HEK293 (cell line): Measurements from ENCODE around the gene RSBN1L.
A peak's percentile ranks its signal among the peaks of the same experiment; 100 is the strongest.

Experiments used
- CTCF ChIA-PET: fragments of 350-600 bp; formaldehyde crosslinking; extraction: SDS; loops from one replicate; lab custom pipeline; 2021; ENCODE audit warnings: antibody characterized with exemption; lab: Yijun Ruan, JAX
- POLR2A ChIA-PET: fragments of 300-600 bp; formaldehyde crosslinking; extraction: SDS; loops from one replicate; lab custom pipeline; 2020; ENCODE audit warnings: antibody characterized with exemption, inconsistent platforms; lab: Yijun Ruan, JAX
- H3K27ac ChIP-seq: fragments of 200-500 bp; sonication (Bioruptor generic); 2 replicates; pipeline ENCODE4 v1.5.1; 2014; ENCODE audit warnings: low read depth, low read length, control low read depth, inconsistent platforms; ENCODE audit errors: extremely low read depth
- H3K36me3 ChIP-seq, 2 experiments: fragments of 200-500 bp in 1 of 2; sonication (Bioruptor generic) in 1 of 2; 1 replicate in 1 of 2; 2 replicates in 1 of 2; pipeline ENCODE4 v1.5.1; 2014 to 2017; ENCODE audit warnings: inconsistent platforms in 2 of 2, low read length in 2 of 2; ENCODE audit not compliant: control insufficient read depth in 2 of 2, insufficient read depth in 1 of 2
- H3K4me1 ChIP-seq: fragments of 200-500 bp; sonication (Bioruptor generic); 2 replicates; pipeline ENCODE4 v1.5.1; 2014; ENCODE audit warnings: mild to moderate bottlenecking, low read length, inconsistent platforms; ENCODE audit not compliant: control insufficient read depth, insufficient read depth
- H3K4me3 ChIP-seq: 2 replicates; pipeline ENCODE4 v1.5.1; 2011; ENCODE audit warnings: low read depth, mild to moderate bottlenecking, control low read depth, low read length, moderate library complexity
- H3K9me3 ChIP-seq: fragments of 200-500 bp; sonication (Bioruptor generic); 2 replicates; pipeline ENCODE4 v1.5.1; 2014; ENCODE audit warnings: low read depth, low read length, inconsistent platforms; ENCODE audit not compliant: control insufficient read depth, insufficient read depth
- BCL11B ChIP-seq: fragments of 450-650 bp; formaldehyde crosslinking; IDR thresholded peaks from 2 replicates; pipeline ENCODE4 v1.5.1; 2016; ENCODE audit warnings: low read depth, missing biosample characterization, missing genetic modification characterization
- KLF16 ChIP-seq: fragments of 450-650 bp; formaldehyde crosslinking; IDR thresholded peaks from 2 replicates; pipeline ENCODE4 v1.5.1; 2017; ENCODE audit warnings: missing biosample characterization, missing genetic modification characterization
- KLF8 ChIP-seq: fragments of 450-650 bp; formaldehyde crosslinking; IDR thresholded peaks from 2 replicates; pipeline ENCODE4 v1.5.1; 2016; ENCODE audit warnings: missing biosample characterization, missing genetic modification characterization
- KLF9 ChIP-seq: fragments of 450-650 bp; formaldehyde crosslinking; IDR thresholded peaks from 2 replicates; pipeline ENCODE4 v1.5.1; 2016; ENCODE audit warnings: missing biosample characterization, missing genetic modification characterization, low read depth
- MEIS1 ChIP-seq: sonication (generic); formaldehyde crosslinking; IDR thresholded peaks from 2 replicates; pipeline ENCODE4 v1.8.1; 2022; ENCODE audit warnings: missing genetic modification reagents, mild to moderate bottlenecking, borderline replicate concordance
- SP2 ChIP-seq: fragments of 450-650 bp; formaldehyde crosslinking; IDR thresholded peaks from 2 replicates; pipeline ENCODE4 v1.5.1; 2016; ENCODE audit warnings: missing biosample characterization, missing genetic modification characterization
- SP3 ChIP-seq: fragments of 450-650 bp; formaldehyde crosslinking; IDR thresholded peaks from 2 replicates; pipeline ENCODE4 v1.5.1; 2016; ENCODE audit warnings: missing biosample characterization, missing genetic modification characterization
- YY1 ChIP-seq: fragments of 450-650 bp; formaldehyde crosslinking; IDR thresholded peaks from 2 replicates; pipeline ENCODE4 v1.5.1; 2018; ENCODE audit warnings: missing biosample characterization, missing genetic modification characterization
- YY2 ChIP-seq: fragments of 450-650 bp; formaldehyde crosslinking; IDR thresholded peaks from 2 replicates; pipeline ENCODE4 v1.5.1; 2016; ENCODE audit warnings: missing biosample characterization, missing genetic modification characterization
- ZBTB20 ChIP-seq: fragments of 450-650 bp; formaldehyde crosslinking; IDR thresholded peaks from 2 replicates; pipeline ENCODE4 v1.5.1; 2016; ENCODE audit warnings: missing biosample characterization, missing genetic modification characterization
- ZBTB48 ChIP-seq: fragments of 450-650 bp; formaldehyde crosslinking; IDR thresholded peaks from 2 replicates; pipeline ENCODE4 v1.5.1; 2016; ENCODE audit warnings: missing biosample characterization, missing genetic modification characterization
- ZEB2 ChIP-seq: fragments of 450-650 bp; formaldehyde crosslinking; IDR thresholded peaks from 2 replicates; pipeline ENCODE4 v1.5.1; 2016; ENCODE audit warnings: missing biosample characterization, missing genetic modification characterization
- ZIC2 ChIP-seq: fragments of 450-650 bp; formaldehyde crosslinking; IDR thresholded peaks from 2 replicates; pipeline ENCODE4 v1.5.1; 2016; ENCODE audit warnings: missing biosample characterization, missing genetic modification characterization
- ZNF175 ChIP-seq: fragments of 450-650 bp; formaldehyde crosslinking; IDR thresholded peaks from 2 replicates; pipeline ENCODE4 v1.5.1; 2016; ENCODE audit warnings: missing biosample characterization, missing genetic modification characterization
- ZNF239 ChIP-seq: fragments of 450-650 bp; formaldehyde crosslinking; IDR thresholded peaks from 2 replicates; pipeline ENCODE4 v1.5.1; 2016; ENCODE audit warnings: missing biosample characterization, missing genetic modification characterization
- ZNF335 ChIP-seq: fragments of 450-650 bp; formaldehyde crosslinking; conservative IDR thresholded peaks from 2 replicates; pipeline ENCODE4 v1.5.1; 2016; ENCODE audit warnings: missing biosample characterization, missing genetic modification characterization
- ZNF350 ChIP-seq: fragments of 450-650 bp; formaldehyde crosslinking; IDR thresholded peaks from 2 replicates; pipeline ENCODE4 v1.5.0; 2017; ENCODE audit warnings: missing biosample characterization, mild to moderate bottlenecking, missing genetic modification characterization
- ZNF394 ChIP-seq: fragments of 450-650 bp; formaldehyde crosslinking; IDR thresholded peaks from 2 replicates; pipeline ENCODE4 v1.5.1; 2016; ENCODE audit warnings: missing biosample characterization, missing genetic modification characterization, mild to moderate bottlenecking, moderate library complexity, borderline replicate concordance
- ZNF660 ChIP-seq: fragments of 450-650 bp; IDR thresholded peaks from 2 replicates; pipeline ENCODE4 v1.5.1; 2018; ENCODE audit warnings: missing biosample characterization, mild to moderate bottlenecking, missing genetic modification characterization
- ZNF76 ChIP-seq: fragments of 450-650 bp; formaldehyde crosslinking; IDR thresholded peaks from 2 replicates; pipeline ENCODE4; 2016; ENCODE audit warnings: low read depth, missing biosample characterization, missing genetic modification characterization, borderline replicate concordance
- ZNF837 ChIP-seq: fragments of 450-650 bp; formaldehyde crosslinking; IDR thresholded peaks from 2 replicates; pipeline ENCODE4 v1.5.1; 2016; ENCODE audit warnings: missing biosample characterization, missing genetic modification characterization
- TF ChIP-seq, protein P1 (sequence below): fragments of 450-650 bp; formaldehyde crosslinking; IDR thresholded peaks from 2 replicates; pipeline ENCODE4 v1.5.1; 2016; ENCODE audit warnings: missing biosample characterization, missing genetic modification characterization
- TF ChIP-seq, protein P2 (sequence below): fragments of 450-650 bp; formaldehyde crosslinking; IDR thresholded peaks from 2 replicates; pipeline ENCODE4 v1.5.1; 2016; ENCODE audit warnings: missing biosample characterization, missing genetic modification characterization
- TF ChIP-seq, protein P3 (sequence below): fragments of 450-650 bp; formaldehyde crosslinking; IDR thresholded peaks from 2 replicates; pipeline ENCODE4 v1.5.1; 2016; ENCODE audit warnings: missing biosample characterization, missing genetic modification characterization
- TF ChIP-seq, protein P4 (sequence below): fragments of 450-650 bp; formaldehyde crosslinking; IDR thresholded peaks from 2 replicates; pipeline ENCODE4 v1.5.1; 2017; ENCODE audit warnings: missing biosample characterization, missing genetic modification characterization
- TF ChIP-seq, protein P5 (sequence below): fragments of 450-650 bp; formaldehyde crosslinking; IDR thresholded peaks from 2 replicates; pipeline ENCODE4 v1.5.1; 2016; ENCODE audit warnings: missing biosample characterization, missing genetic modification characterization
- TF ChIP-seq, protein P6 (sequence below): sonication (generic); formaldehyde crosslinking; IDR thresholded peaks from 2 replicates; pipeline ENCODE4 v1.8.1; 2022; ENCODE audit warnings: mild to moderate bottlenecking, moderate library complexity, missing genetic modification reagents

Gene RSBN1L

DNA sequence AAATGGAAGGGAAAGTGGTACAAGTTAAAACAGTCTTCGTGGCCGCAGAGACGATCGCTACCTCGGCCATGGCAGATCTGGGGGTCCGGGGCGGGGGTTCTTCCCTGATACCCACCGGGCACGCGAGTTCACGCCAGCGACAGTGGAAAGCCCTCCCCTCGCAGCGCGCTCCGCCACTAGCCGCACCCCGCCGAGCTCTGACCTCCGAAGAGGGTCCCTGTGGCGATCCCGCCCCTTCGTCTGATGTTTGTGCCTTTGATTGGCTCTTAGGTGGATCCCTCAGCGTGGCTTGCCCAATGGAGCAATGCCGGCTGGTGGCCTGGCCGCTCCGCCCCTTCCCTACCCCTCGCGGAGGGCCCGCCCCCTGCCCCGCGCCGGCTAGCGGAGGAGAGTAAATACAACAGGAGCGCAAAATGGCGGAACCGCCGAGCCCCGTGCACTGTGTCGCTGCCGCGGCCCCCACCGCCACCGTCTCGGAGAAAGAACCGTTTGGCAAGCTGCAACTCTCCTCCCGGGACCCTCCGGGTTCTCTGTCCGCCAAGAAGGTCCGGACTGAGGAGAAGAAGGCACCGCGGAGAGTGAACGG lies at the start of gene RSBN1L:
TSS of gene RSBN1L (plus strand) at position 403 of the 586 bp plus-strand sequence. CDS start at position 414, 11 bp downstream.
- Histone ChIP-seq H3K9me3 (no peaks in the 10 kb centered on the region), H3K27ac (peak within 1 kb of the TSS; percentile 83), H3K4me1 (peaks cover 6% of the 10 kb centered on the region; the same call in 1 of the 2 replicates), H3K4me3 (peak within 1 kb of the TSS; percentile 75), H3K36me3 (no peaks in the 10 kb centered on the region)
- ChIA-PET POLR2A (interaction anchor here (0.6 to 1.7 kb wide), 11 partner anchors 8 to 324 kb away, joined by 3 to 6 read pairs (median 3); partner anchors contain the start of genes PHTF2 and TMEM60), CTCF (interaction anchor here (0.7 to 1.9 kb wide), 7 partner anchors 9 to 63 kb away, joined by 3 to 7 read pairs (median 3); no protein-coding TSS in a partner anchor)
- TF ChIP-seq ZBTB20 (tag by site-specific recombination): peak; percentile 43; the same call in 1 of the 2 replicates
- peak; percentile 62; the same call in 1 of the 2 replicates for TF ChIP-seq KLF8 (tag by site-specific recombination)
- no peak for TF ChIP-seq ZNF175 (tag by site-specific recombination)
- peak; percentile 88 for TF ChIP-seq ZBTB48
- TF ChIP-seq KLF16: peak; percentile 51; the same call in 1 of the 2 replicates
- no peak for TF ChIP-seq ZNF239 (tag by site-specific recombination)
- peak; percentile 74; the same call in 1 of the 2 replicates for TF ChIP-seq ZEB2 (tag by site-specific recombination)
- TF ChIP-seq YY1 (tag by site-specific recombination): peak; percentile 81
- TF ChIP-seq MEIS1 (CRISPR knock-in tag): no peak
- peak; percentile 53; the same call in 1 of the 2 replicates for TF ChIP-seq BCL11B (tag by site-specific recombination)
- TF ChIP-seq ZNF660: peak; percentile 9
- peak; percentile 98 for TF ChIP-seq SP2 (tag by site-specific recombination)
- TF ChIP-seq SP3 (tag by site-specific recombination): peak; percentile 93
- TF ChIP-seq, protein P1, sequence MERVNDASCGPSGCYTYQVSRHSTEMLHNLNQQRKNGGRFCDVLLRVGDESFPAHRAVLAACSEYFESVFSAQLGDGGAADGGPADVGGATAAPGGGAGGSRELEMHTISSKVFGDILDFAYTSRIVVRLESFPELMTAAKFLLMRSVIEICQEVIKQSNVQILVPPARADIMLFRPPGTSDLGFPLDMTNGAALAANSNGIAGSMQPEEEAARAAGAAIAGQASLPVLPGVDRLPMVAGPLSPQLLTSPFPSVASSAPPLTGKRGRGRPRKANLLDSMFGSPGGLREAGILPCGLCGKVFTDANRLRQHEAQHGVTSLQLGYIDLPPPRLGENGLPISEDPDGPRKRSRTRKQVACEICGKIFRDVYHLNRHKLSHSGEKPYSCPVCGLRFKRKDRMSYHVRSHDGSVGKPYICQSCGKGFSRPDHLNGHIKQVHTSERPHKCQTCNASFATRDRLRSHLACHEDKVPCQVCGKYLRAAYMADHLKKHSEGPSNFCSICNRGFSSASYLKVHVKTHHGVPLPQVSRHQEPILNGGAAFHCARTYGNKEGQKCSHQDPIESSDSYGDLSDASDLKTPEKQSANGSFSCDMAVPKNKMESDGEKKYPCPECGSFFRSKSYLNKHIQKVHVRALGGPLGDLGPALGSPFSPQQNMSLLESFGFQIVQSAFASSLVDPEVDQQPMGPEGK (tag by site-specific recombination): peak; percentile 80
- TF ChIP-seq ZNF335: peak; percentile 53
- TF ChIP-seq, protein P2, sequence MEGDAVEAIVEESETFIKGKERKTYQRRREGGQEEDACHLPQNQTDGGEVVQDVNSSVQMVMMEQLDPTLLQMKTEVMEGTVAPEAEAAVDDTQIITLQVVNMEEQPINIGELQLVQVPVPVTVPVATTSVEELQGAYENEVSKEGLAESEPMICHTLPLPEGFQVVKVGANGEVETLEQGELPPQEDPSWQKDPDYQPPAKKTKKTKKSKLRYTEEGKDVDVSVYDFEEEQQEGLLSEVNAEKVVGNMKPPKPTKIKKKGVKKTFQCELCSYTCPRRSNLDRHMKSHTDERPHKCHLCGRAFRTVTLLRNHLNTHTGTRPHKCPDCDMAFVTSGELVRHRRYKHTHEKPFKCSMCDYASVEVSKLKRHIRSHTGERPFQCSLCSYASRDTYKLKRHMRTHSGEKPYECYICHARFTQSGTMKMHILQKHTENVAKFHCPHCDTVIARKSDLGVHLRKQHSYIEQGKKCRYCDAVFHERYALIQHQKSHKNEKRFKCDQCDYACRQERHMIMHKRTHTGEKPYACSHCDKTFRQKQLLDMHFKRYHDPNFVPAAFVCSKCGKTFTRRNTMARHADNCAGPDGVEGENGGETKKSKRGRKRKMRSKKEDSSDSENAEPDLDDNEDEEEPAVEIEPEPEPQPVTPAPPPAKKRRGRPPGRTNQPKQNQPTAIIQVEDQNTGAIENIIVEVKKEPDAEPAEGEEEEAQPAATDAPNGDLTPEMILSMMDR (tag by site-specific recombination): peak; percentile 67
- TF ChIP-seq ZNF837 (tag by site-specific recombination): no peak
- peak; percentile 51; the same call in 1 of the 2 replicates for TF ChIP-seq ZNF394 (tag by site-specific recombination)
- TF ChIP-seq, protein P3, sequence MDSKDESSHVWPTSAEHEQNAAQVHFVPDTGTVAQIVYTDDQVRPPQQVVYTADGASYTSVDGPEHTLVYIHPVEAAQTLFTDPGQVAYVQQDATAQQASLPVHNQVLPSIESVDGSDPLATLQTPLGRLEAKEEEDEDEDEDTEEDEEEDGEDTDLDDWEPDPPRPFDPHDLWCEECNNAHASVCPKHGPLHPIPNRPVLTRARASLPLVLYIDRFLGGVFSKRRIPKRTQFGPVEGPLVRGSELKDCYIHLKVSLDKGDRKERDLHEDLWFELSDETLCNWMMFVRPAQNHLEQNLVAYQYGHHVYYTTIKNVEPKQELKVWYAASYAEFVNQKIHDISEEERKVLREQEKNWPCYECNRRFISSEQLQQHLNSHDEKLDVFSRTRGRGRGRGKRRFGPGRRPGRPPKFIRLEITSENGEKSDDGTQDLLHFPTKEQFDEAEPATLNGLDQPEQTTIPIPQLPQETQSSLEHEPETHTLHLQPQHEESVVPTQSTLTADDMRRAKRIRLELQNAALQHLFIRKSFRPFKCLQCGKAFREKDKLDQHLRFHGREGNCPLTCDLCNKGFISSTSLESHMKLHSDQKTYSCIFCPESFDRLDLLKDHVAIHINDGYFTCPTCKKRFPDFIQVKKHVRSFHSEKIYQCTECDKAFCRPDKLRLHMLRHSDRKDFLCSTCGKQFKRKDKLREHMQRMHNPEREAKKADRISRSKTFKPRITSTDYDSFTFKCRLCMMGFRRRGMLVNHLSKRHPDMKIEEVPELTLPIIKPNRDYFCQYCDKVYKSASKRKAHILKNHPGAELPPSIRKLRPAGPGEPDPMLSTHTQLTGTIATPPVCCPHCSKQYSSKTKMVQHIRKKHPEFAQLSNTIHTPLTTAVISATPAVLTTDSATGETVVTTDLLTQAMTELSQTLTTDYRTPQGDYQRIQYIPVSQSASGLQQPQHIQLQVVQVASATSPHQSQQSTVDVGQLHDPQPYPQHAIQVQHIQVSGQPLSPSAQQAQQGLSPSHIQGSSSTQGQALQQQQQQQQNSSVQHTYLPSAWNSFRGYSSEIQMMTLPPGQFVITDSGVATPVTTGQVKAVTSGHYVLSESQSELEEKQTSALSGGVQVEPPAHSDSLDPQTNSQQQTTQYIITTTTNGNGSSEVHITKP (tag by site-specific recombination): peak; percentile 65
- peak; percentile 92 for TF ChIP-seq ZIC2
- TF ChIP-seq, protein P4, sequence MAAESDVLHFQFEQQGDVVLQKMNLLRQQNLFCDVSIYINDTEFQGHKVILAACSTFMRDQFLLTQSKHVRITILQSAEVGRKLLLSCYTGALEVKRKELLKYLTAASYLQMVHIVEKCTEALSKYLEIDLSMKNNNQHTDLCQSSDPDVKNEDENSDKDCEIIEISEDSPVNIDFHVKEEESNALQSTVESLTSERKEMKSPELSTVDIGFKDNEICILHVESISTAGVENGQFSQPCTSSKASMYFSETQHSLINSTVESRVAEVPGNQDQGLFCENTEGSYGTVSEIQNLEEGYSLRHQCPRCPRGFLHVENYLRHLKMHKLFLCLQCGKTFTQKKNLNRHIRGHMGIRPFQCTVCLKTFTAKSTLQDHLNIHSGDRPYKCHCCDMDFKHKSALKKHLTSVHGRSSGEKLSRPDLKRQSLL (tag by site-specific recombination): no peak
- TF ChIP-seq, protein P5, sequence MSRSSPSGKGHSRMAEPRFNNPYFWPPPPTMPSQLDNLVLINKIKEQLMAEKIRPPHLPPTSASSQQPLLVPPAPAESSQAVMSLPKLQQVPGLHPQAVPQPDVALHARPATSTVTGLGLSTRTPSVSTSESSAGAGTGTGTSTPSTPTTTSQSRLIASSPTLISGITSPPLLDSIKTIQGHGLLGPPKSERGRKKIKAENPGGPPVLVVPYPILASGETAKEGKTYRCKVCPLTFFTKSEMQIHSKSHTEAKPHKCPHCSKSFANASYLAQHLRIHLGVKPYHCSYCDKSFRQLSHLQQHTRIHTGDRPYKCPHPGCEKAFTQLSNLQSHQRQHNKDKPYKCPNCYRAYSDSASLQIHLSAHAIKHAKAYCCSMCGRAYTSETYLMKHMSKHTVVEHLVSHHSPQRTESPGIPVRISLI: no peak
- 0 out of 2 replicates have a peak, but pooled peaks have one; percentile 17 for TF ChIP-seq ZNF76 (tag by site-specific recombination)
- TF ChIP-seq ZNF350: no peak
- peak; percentile 82; the same call in 1 of the 2 replicates for TF ChIP-seq KLF9 (tag by site-specific recombination)
- peak; percentile 83 for TF ChIP-seq YY2
- TF ChIP-seq, protein P6, sequence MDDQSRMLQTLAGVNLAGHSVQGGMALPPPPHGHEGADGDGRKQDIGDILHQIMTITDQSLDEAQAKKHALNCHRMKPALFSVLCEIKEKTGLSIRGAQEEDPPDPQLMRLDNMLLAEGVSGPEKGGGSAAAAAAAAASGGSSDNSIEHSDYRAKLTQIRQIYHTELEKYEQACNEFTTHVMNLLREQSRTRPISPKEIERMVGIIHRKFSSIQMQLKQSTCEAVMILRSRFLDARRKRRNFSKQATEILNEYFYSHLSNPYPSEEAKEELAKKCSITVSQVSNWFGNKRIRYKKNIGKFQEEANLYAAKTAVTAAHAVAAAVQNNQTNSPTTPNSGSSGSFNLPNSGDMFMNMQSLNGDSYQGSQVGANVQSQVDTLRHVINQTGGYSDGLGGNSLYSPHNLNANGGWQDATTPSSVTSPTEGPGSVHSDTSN (CRISPR knock-in tag): peak; percentile 97
